Stomach (tissue), 4 donors: Measurements from ENCODE around the gene SMAD7.

Experiments used
- POLR2AphosphoS5 ChIP-seq, 3 donors: sonication (generic); formaldehyde crosslinking; IDR thresholded peaks; one replicate each; pipeline ENCODE4 v1.6.1; 2016; ENCODE audit warnings: antibody characterized with exemption in 3 of 3
- TF ChIP-seq, protein P1 (sequence below), 7 experiments: fragments of 450-650 bp in 4 of 7; fragments of 200-600 bp in 3 of 7; sonication (generic) in 3 of 7; IDR thresholded peaks; one replicate each; pipeline ENCODE4 v1.5.1; 2016 to 2019; ENCODE audit warnings: antibody characterized with exemption in 7 of 7, control low read depth in 2 of 7, mild to moderate bottlenecking in 1 of 7

- TF ChIP-seq, protein P1, sequence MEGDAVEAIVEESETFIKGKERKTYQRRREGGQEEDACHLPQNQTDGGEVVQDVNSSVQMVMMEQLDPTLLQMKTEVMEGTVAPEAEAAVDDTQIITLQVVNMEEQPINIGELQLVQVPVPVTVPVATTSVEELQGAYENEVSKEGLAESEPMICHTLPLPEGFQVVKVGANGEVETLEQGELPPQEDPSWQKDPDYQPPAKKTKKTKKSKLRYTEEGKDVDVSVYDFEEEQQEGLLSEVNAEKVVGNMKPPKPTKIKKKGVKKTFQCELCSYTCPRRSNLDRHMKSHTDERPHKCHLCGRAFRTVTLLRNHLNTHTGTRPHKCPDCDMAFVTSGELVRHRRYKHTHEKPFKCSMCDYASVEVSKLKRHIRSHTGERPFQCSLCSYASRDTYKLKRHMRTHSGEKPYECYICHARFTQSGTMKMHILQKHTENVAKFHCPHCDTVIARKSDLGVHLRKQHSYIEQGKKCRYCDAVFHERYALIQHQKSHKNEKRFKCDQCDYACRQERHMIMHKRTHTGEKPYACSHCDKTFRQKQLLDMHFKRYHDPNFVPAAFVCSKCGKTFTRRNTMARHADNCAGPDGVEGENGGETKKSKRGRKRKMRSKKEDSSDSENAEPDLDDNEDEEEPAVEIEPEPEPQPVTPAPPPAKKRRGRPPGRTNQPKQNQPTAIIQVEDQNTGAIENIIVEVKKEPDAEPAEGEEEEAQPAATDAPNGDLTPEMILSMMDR (IDR thresholded peaks at IDR 0.05), result no peak
- TF ChIP-seq POLR2AphosphoS5 (IDR thresholded peaks at IDR 0.05), result no peak
Observed at GRCh38 chr18:48886520-48887293, 64.1 kb downstream of the SMAD7 start.
